Neural cell (in vitro differentiated cells): ENCODE measurements around the gene CENPT. TPM values are rescaled to one million over a fixed set of nuclear protein-coding genes. Genes with fewer than 3 reads are reported as not detected.
A peak's percentile ranks its signal among the peaks of the same experiment; 100 is the strongest.

Source experiments
- H2AFZ ChIP-seq: fragments of 200-600, 300-800 bp; sonication (generic), shearing (Covaris generic); 2 replicates; pipeline ENCODE4 v1.6.0; 2014; ENCODE audit warnings: low read depth, mild to moderate bottlenecking, antibody characterized with exemption, low read length, moderate library complexity
- H3F3A ChIP-seq: fragments of 200-600 bp; shearing (Covaris generic); 2 replicates; pipeline ENCODE4 v1.6.1; 2016; ENCODE audit warnings: mild to moderate bottlenecking, moderate library complexity, mixed read lengths, antibody characterized with exemption, low read length; ENCODE audit not compliant: insufficient read depth, poor library complexity, severe bottlenecking
- H3K27ac ChIP-seq: fragments of 200-600, 300-800 bp; sonication (generic), shearing (Covaris generic); 2 replicates; pipeline ENCODE4 v1.5.1; 2014; ENCODE audit warnings: mild to moderate bottlenecking, low read length, moderate library complexity
- H3K27me3 ChIP-seq: fragments of 300-800, 200-600 bp; sonication (generic), shearing (Covaris generic); 2 replicates; pipeline ENCODE4 v1.6.0; 2014; ENCODE audit warnings: mild to moderate bottlenecking, low read depth, low read length, moderate library complexity; ENCODE audit not compliant: insufficient read depth
- H3K36me3 ChIP-seq: fragments of 300-800, 200-600 bp; sonication (generic), shearing (Covaris generic); 2 replicates; pipeline ENCODE4 v1.5.1; 2014; ENCODE audit warnings: mild to moderate bottlenecking, antibody characterized with exemption, low read length, moderate library complexity; ENCODE audit not compliant: insufficient read depth
- H3K4me2 ChIP-seq: fragments of 300-800, 200-600 bp; sonication (generic), shearing (Covaris generic); 2 replicates; pipeline ENCODE4 v1.6.0; 2014; ENCODE audit warnings: mild to moderate bottlenecking, low read length
- H3K4me3 ChIP-seq: fragments of 300-800, 200-600 bp; sonication (generic), shearing (Covaris generic); 2 replicates; pipeline ENCODE4 v1.5.1; 2014; ENCODE audit warnings: mild to moderate bottlenecking, low read length, moderate library complexity
- H3K79me2 ChIP-seq: fragments of 200-600 bp; shearing (Covaris generic); replicated peaks from 2 replicates; pipeline ENCODE4 v1.6.0; 2014; ENCODE audit warnings: mild to moderate bottlenecking, low read length, moderate library complexity; ENCODE audit not compliant: insufficient read depth
- H3K9ac ChIP-seq: fragments of 300-800, 200-600 bp; sonication (generic), shearing (Covaris generic); 2 replicates; pipeline ENCODE4 v1.6.1; 2016; ENCODE audit warnings: mild to moderate bottlenecking, low read length, mixed read lengths
- H3K9me2 ChIP-seq: fragments of 200-600 bp; shearing (Covaris generic); 2 replicates; pipeline ENCODE4 v1.6.1; 2016; ENCODE audit warnings: mild to moderate bottlenecking, low read length, mixed read lengths; ENCODE audit not compliant: insufficient read depth
- H3K9me3 ChIP-seq: fragments of 200-600, 300-800 bp; sonication (generic), shearing (Covaris generic); 2 replicates; pipeline ENCODE4 v1.6.1; 2016; ENCODE audit warnings: mild to moderate bottlenecking, mixed run types, low read length, moderate library complexity, mixed read lengths
- H4K20me1 ChIP-seq: fragments of 200-600 bp; shearing (Covaris generic); 2 replicates; pipeline ENCODE4 v1.6.1; 2016; ENCODE audit warnings: mild to moderate bottlenecking, mixed run types; ENCODE audit not compliant: insufficient read depth
- EP300 ChIP-seq: fragments of 450-650 bp; conservative IDR thresholded peaks from 2 replicates; pipeline ENCODE4 v1.6.1; 2014; ENCODE audit warnings: antibody characterized with exemption, mild to moderate bottlenecking, moderate library complexity; ENCODE audit not compliant: poor library complexity, severe bottlenecking
- EZH2 ChIP-seq: fragments of 200-600, 300-800 bp; shearing (Covaris generic), sonication (generic); IDR thresholded peaks from 2 replicates; pipeline ENCODE4 v1.6.1; 2014; ENCODE audit warnings: antibody characterized with exemption, low read length, borderline replicate concordance, mild to moderate bottlenecking; ENCODE audit not compliant: insufficient read depth, poor library complexity, severe bottlenecking
- MXI1 ChIP-seq: fragments of 450-650 bp; conservative IDR thresholded peaks from 2 replicates; pipeline ENCODE4 v1.6.1; 2014; ENCODE audit warnings: antibody characterized with exemption, mild to moderate bottlenecking; ENCODE audit not compliant: poor library complexity, severe bottlenecking
- POLR2AphosphoS5 ChIP-seq: IDR thresholded peaks from 2 replicates; pipeline ENCODE4 v1.6.1; 2012
- RAD21 ChIP-seq: fragments of 450-650 bp; conservative IDR thresholded peaks from 2 replicates; pipeline ENCODE4 v1.6.1; 2014; ENCODE audit warnings: antibody characterized with exemption, mild to moderate bottlenecking, moderate library complexity
- SMC3 ChIP-seq: fragments of 450-650 bp; conservative IDR thresholded peaks from 2 replicates; pipeline ENCODE4 v1.6.1; 2014; ENCODE audit warnings: antibody characterized with exemption, mild to moderate bottlenecking, moderate library complexity; ENCODE audit not compliant: poor library complexity
- TAF1 ChIP-seq: IDR thresholded peaks from 2 replicates; pipeline ENCODE4 v1.6.1; 2012; ENCODE audit warnings: low read depth
- polyA plus RNA-seq: library from polyadenylated mRNA; depleted of rRNA; stranded (reverse); fragments of >200 nt; gene quantifications from 2 replicates; pipeline ENCODE4 v1.2.3, GENCODE V29; 2014
- TF ChIP-seq, protein P1 (sequence below): IDR thresholded peaks from 2 replicates; pipeline ENCODE4 v1.6.1; 2012; ENCODE audit warnings: borderline replicate concordance
- TF ChIP-seq, protein P2 (sequence below): fragments of 450-650 bp; IDR thresholded peaks from 2 replicates; pipeline ENCODE4 v1.5.1; 2014; ENCODE audit warnings: antibody characterized with exemption, mild to moderate bottlenecking, moderate library complexity; ENCODE audit not compliant: poor library complexity, severe bottlenecking

The CENPT gene
- polyA plus RNA-seq, 1 donor from 2014 or later: 104 TPM

DNA sequence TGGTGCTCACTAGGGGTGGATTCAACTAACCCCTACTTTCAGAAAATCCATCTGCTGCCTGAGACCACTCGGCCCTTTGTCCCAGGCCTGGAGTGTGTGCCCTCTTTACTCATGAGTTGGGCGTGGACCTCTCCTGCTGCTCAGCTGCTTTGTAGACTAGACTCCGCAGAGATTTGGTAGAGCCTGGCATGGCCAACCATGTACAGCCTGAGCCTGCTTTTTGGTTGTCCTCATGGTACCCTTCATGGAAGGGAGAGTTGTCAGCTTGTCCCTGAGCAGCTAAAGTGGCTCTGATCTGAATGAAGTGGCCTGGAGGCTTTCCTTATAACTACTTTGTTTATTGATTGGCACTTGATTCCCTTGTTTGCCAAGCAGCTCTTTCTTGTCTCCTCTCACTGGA, 26.9 kb upstream of the CENPT start:
- Histone ChIP-seq H3K9me2 (no peaks in the 10 kb centered on the region), H3K36me3 (no peaks in the 10 kb centered on the region), H3K4me2 (peak overlapping the region; percentile 72), H2AFZ (no peak overlapping the region), H3F3A (no peaks in the 10 kb centered on the region), H3K4me3 (peak overlapping the region; percentile 87), H3K79me2 (peaks cover 26% of the 10 kb centered on the region), H3K27me3 (no peaks in the 10 kb centered on the region), H3K27ac (no peak overlapping the region), H3K9me3 (no peaks in the 10 kb centered on the region), H4K20me1 (no peaks in the 10 kb centered on the region), H3K9ac (peak overlapping the region; percentile 88)
- TF ChIP-seq, protein P1, sequence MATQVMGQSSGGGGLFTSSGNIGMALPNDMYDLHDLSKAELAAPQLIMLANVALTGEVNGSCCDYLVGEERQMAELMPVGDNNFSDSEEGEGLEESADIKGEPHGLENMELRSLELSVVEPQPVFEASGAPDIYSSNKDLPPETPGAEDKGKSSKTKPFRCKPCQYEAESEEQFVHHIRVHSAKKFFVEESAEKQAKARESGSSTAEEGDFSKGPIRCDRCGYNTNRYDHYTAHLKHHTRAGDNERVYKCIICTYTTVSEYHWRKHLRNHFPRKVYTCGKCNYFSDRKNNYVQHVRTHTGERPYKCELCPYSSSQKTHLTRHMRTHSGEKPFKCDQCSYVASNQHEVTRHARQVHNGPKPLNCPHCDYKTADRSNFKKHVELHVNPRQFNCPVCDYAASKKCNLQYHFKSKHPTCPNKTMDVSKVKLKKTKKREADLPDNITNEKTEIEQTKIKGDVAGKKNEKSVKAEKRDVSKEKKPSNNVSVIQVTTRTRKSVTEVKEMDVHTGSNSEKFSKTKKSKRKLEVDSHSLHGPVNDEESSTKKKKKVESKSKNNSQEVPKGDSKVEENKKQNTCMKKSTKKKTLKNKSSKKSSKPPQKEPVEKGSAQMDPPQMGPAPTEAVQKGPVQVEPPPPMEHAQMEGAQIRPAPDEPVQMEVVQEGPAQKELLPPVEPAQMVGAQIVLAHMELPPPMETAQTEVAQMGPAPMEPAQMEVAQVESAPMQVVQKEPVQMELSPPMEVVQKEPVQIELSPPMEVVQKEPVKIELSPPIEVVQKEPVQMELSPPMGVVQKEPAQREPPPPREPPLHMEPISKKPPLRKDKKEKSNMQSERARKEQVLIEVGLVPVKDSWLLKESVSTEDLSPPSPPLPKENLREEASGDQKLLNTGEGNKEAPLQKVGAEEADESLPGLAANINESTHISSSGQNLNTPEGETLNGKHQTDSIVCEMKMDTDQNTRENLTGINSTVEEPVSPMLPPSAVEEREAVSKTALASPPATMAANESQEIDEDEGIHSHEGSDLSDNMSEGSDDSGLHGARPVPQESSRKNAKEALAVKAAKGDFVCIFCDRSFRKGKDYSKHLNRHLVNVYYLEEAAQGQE: no peak
- TF ChIP-seq EZH2: no peak
- TF ChIP-seq, protein P2, sequence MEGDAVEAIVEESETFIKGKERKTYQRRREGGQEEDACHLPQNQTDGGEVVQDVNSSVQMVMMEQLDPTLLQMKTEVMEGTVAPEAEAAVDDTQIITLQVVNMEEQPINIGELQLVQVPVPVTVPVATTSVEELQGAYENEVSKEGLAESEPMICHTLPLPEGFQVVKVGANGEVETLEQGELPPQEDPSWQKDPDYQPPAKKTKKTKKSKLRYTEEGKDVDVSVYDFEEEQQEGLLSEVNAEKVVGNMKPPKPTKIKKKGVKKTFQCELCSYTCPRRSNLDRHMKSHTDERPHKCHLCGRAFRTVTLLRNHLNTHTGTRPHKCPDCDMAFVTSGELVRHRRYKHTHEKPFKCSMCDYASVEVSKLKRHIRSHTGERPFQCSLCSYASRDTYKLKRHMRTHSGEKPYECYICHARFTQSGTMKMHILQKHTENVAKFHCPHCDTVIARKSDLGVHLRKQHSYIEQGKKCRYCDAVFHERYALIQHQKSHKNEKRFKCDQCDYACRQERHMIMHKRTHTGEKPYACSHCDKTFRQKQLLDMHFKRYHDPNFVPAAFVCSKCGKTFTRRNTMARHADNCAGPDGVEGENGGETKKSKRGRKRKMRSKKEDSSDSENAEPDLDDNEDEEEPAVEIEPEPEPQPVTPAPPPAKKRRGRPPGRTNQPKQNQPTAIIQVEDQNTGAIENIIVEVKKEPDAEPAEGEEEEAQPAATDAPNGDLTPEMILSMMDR: no peak
- no peak for TF ChIP-seq POLR2AphosphoS5
- TF ChIP-seq RAD21: no peak
- TF ChIP-seq TAF1: no peak
- no peak for TF ChIP-seq EP300
- no peak for TF ChIP-seq SMC3
- TF ChIP-seq MXI1: no peak

- Histone ChIP-seq H3K36me3 (no peaks in the 10 kb centered on the region), H3K79me2 (peaks cover 26% of the 10 kb centered on the region), H2AFZ (peak overlapping the region; percentile 41), H3F3A (no peaks in the 10 kb centered on the region), H3K4me3 (peak overlapping the region; percentile 87), H3K9me3 (no peaks in the 10 kb centered on the region), H3K9ac (peak overlapping the region; percentile 88), H3K9me2 (no peaks in the 10 kb centered on the region), H3K27ac (peak overlapping the region; percentile 60), H4K20me1 (no peaks in the 10 kb centered on the region), H3K27me3 (no peaks in the 10 kb centered on the region), H3K4me2 (peak overlapping the region; percentile 72)
- TF ChIP-seq POLR2AphosphoS5 (no peak), EZH2 (no peak)
- TF ChIP-seq, protein P1: peak; percentile 19
Measured at GRCh38 chr16:67873435-67874370, 26.2 kb upstream of the CENPT start.
